Panc1 (cell line): Measurements from ENCODE around the gene SNX3. TPM values are rescaled to one million over a fixed set of nuclear protein-coding genes. Genes with fewer than 3 reads are reported as not detected.

ENCODE experiments used
- ATAC-seq: fragments of 200-7000 bp; cut with Tn5 transposase; 2 replicates; pipeline ENCODE4 v1.9.1; 2020; ENCODE audit warnings: mild to moderate bottlenecking, moderate library complexity
- BruUV-seq: library from RNA; stranded (reverse); fragments of 400-500 nt; replicated peaks from 2 replicates; lab custom pipeline; 2021; lab: Mats Ljungman, UMichigan
- CTCF ChIA-PET: fragments of 300-600 bp; sonication (Branson Sonifier 250); formaldehyde crosslinking; loops from one replicate; lab custom pipeline; 2022; ENCODE audit warnings: antibody characterized with exemption; lab: Charles Lee
- POLR2A ChIA-PET: fragments of 300-600 bp; sonication (Branson Sonifier 250); formaldehyde crosslinking; loops from one replicate; lab custom pipeline; 2022; ENCODE audit warnings: antibody characterized with exemption; lab: Charles Lee
- DNase-seq: peaks from one replicate; pipeline ENCODE4 v3.0.0-alpha.2; 2010; ENCODE audit warnings: low read depth, low spot score
- H3K27ac ChIP-seq: 2 replicates; pipeline ENCODE4 v1.5.1; 2011; ENCODE audit warnings: mild to moderate bottlenecking, low read length, inconsistent platforms
- H3K27me3 ChIP-seq: fragments of 200-500 bp; sonication (Bioruptor generic); 2 replicates; pipeline ENCODE4 v1.6.0; 2014; ENCODE audit warnings: low read length, inconsistent platforms; ENCODE audit not compliant: control insufficient read depth, insufficient read depth
- H3K36me3 ChIP-seq: fragments of 200-500 bp; sonication (Bioruptor generic); 2 replicates; pipeline ENCODE4 v1.5.1; 2014; ENCODE audit warnings: inconsistent platforms, mild to moderate bottlenecking, low read length, moderate library complexity; ENCODE audit not compliant: control insufficient read depth, insufficient read depth
- H3K4me1 ChIP-seq: 2 replicates; pipeline ENCODE4 v1.5.1; 2011; ENCODE audit warnings: inconsistent platforms, mild to moderate bottlenecking, low read length, moderate library complexity; ENCODE audit not compliant: control insufficient read depth, insufficient read depth
- H3K4me3 ChIP-seq, 2 experiments: 2 replicates each; pipeline ENCODE4 v1.5.1; 2011 to 2012; ENCODE audit warnings: low read depth in 2 of 2, low read length in 2 of 2, mild to moderate bottlenecking in 2 of 2, inconsistent platforms in 1 of 2, moderate library complexity in 1 of 2
- H3K9me3 ChIP-seq: fragments of 200-500 bp; sonication (Bioruptor generic); 2 replicates; pipeline ENCODE4 v1.5.1; 2014; ENCODE audit warnings: low read depth, mild to moderate bottlenecking, inconsistent platforms, low read length, moderate library complexity; ENCODE audit not compliant: control insufficient read depth, insufficient read depth
- POLR2AphosphoS5 ChIP-seq: IDR thresholded peaks from 2 replicates; pipeline ENCODE4 v1.6.1; 2012; ENCODE audit warnings: mild to moderate bottlenecking, low read depth, low read length, moderate library complexity
- REST ChIP-seq, 2 experiments: IDR thresholded peaks; 2 replicates each; pipeline ENCODE4 v1.6.1; 2011 to 2012; ENCODE audit warnings: low read depth in 2 of 2, control low read depth in 1 of 2, low read length in 1 of 2, mild to moderate bottlenecking in 1 of 2, moderate library complexity in 1 of 2; ENCODE audit not compliant: insufficient read depth in 1 of 2
- SIN3A ChIP-seq: IDR thresholded peaks from 2 replicates; pipeline ENCODE4 v1.6.1; 2012; ENCODE audit warnings: low read depth, mild to moderate bottlenecking, low read length, moderate library complexity, borderline replicate concordance; ENCODE audit not compliant: insufficient read depth
- TCF7L2 ChIP-seq: IDR thresholded peaks from 2 replicates; pipeline ENCODE4 v1.6.1; 2011; ENCODE audit warnings: mild to moderate bottlenecking, low read depth, low read length, inconsistent platforms
- in situ Hi-C: cut with HindIII; loops from 2 replicates; pipeline ENCODE4 v1.10.0; 2016; ENCODE audit warnings: low sequenced_read_pairs, low pct_unique_long_range_greater_than_20kb
- intact Hi-C: fragments of 100-400 bp; cut with micrococcal nuclease; formaldehyde crosslinking; loops from one replicate; pipeline ENCODE4 v1.10.0; 2022; ENCODE audit not compliant: unreplicated experiment
- total RNA-seq: library from RNA; stranded (reverse); gene quantifications from one replicate; pipeline ENCODE4 v1.2.1, GENCODE V29; 2021; ENCODE audit not compliant: unreplicated experiment
- TF ChIP-seq, protein P1 (sequence below): fragments of 450-650 bp; IDR thresholded peaks from 2 replicates; pipeline ENCODE4 v1.5.1; 2017; ENCODE audit warnings: mild to moderate bottlenecking

Gene SNX3
- total RNA-seq, 1 experiment from 2014 or later, result 223 TPM

DNA sequence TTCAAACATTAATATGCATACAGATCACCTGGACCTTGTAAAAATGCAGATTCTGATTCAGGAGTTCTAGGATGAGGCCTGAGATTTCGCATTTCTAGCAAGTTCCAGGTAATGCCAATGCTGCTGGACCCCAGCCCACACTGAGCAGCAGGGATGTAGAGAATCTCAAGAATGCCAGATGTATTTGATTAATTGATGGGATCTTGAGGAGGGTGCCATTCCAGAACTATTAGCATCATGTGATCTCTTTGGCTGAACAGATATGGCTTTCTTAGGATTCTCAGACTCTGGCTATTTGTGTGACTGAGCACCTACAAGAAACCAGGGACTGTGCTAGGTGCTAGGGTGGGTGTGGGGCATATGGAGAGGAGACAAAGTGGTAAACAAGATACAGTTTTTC, 16.5 kb upstream of the SNX3 start:
- intact Hi-C loops, result no loop called here
- no peaks in the 10 kb centered on the region for H3K27me3 ChIP-seq
- H3K36me3 ChIP-seq, result no peaks in the 10 kb centered on the region
- no peak for TF ChIP-seq REST (IDR thresholded peaks at IDR 0.05; ENCODE audit: insufficient read depth in 1 of 2, low read depth in 2 of 2, low read length in 1 of 2)
- TF ChIP-seq, protein P1, sequence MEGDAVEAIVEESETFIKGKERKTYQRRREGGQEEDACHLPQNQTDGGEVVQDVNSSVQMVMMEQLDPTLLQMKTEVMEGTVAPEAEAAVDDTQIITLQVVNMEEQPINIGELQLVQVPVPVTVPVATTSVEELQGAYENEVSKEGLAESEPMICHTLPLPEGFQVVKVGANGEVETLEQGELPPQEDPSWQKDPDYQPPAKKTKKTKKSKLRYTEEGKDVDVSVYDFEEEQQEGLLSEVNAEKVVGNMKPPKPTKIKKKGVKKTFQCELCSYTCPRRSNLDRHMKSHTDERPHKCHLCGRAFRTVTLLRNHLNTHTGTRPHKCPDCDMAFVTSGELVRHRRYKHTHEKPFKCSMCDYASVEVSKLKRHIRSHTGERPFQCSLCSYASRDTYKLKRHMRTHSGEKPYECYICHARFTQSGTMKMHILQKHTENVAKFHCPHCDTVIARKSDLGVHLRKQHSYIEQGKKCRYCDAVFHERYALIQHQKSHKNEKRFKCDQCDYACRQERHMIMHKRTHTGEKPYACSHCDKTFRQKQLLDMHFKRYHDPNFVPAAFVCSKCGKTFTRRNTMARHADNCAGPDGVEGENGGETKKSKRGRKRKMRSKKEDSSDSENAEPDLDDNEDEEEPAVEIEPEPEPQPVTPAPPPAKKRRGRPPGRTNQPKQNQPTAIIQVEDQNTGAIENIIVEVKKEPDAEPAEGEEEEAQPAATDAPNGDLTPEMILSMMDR, result no peak
- no peak for TF ChIP-seq POLR2AphosphoS5
- TF ChIP-seq TCF7L2, result no peak
- TF ChIP-seq SIN3A, result no peak
- CTCF ChIA-PET, result no interaction called here
- POLR2A ChIA-PET, result no interaction called here
- H3K27ac ChIP-seq, result no peak overlapping the region
- no peaks in the 10 kb centered on the region for H3K9me3 ChIP-seq
- BruUV-seq, result no TSS peak
- ATAC-seq (no peak), DNase-seq (no peak)
- H3K4me3 ChIP-seq, result no peak overlapping the region
- in situ Hi-C loops, result no loop called here
- no peaks in the 10 kb centered on the region for H3K4me1 ChIP-seq

DNA sequence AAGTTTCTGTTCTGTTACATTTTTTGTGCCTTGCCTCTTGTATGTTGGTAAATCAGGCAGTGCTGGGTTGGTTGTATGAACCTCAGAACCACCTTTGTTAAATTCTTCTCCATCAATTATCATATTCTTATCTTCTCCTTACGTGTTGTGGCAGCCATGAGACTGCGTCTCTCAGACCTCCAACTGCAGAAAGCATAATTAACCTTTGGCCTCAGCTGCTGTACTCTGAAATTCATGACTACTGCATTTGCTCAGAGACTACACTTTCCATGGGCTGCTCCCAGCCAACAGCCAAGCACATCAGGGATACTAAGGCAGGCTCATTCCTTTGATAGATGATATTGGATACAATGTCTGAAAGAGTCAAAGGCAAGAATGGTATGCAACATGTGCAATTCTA, 15.1 kb upstream of the SNX3 start:
- ATAC-seq, result no peak
- ChIA-PET CTCF (no interaction called here), POLR2A (no interaction called here)
- TF ChIP-seq TCF7L2 (no peak), REST (IDR thresholded peaks at IDR 0.05; ENCODE audit: insufficient read depth in 1 of 2, low read depth in 2 of 2, low read length in 1 of 2) (no peak), SIN3A (no peak), POLR2AphosphoS5 (no peak)
- TF ChIP-seq, protein P1, result no peak
- Histone ChIP-seq H3K4me3 (no peak overlapping the region), H3K27ac (no peak overlapping the region), H3K4me1 (no peaks in the 10 kb centered on the region), H3K36me3 (no peaks in the 10 kb centered on the region), H3K27me3 (no peaks in the 10 kb centered on the region), H3K9me3 (no peaks in the 10 kb centered on the region)
- DNase-seq, result no peak
- intact Hi-C loops, result no loop called here
- BruUV-seq, result no TSS peak
- in situ Hi-C loops, result no loop called here
